ENCODE results near the gene MTNR1A.
A peak's percentile ranks its signal among the peaks of the same experiment; 100 is the strongest.

The MTNR1A gene
- 0 reads per million in 4 donors for total RNA-seq

DNA sequence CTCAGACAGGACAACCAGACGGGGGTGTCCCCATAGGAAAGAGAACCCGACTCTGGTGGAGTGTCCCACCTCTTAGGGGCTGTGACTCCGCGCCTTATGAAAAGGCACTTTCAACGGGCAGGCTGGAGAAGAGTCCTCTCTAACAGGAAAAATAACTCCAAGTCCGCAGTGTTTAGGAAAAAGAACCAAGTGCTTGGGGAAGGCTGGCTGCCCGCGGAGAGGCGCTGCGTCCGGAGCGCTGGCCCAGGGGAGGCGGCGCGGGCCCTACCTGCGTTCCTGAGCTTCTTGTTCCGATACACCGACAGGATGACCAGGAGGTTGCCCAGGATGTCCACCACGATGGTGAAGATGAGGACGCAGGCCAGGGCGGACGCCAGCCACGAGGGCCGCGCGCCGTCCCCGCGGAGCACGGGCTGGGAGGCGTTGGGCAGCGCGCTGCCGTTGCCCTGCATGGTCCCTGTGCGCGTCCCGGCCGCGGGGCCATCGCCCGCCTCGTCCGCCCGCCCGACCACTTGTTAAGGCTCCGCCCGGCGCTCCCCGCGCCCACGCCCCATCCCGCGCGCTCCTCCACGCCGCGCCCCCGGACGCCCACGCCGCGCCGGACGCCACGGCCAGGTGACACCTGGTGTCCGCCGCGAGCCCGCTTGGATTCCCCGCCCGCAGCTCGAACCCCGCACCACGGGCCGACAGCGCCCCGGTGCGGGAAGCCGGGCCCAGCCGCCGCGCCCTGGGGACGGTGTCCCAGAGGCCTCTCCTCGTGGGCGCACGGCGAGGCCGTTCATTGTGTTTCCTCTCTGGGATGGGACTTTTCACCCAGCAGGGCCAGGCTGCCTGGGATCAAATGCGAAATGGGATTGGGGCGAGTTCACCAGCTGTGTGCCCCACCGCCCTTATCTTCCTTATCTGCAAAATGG lies at the start of gene MTNR1A:
Gene MTNR1A (minus strand): TSS at position 654 of the 914 bp plus-strand sequence. CDS start 202 bp downstream, at position 452.
- no peak for DNase-seq

DNA sequence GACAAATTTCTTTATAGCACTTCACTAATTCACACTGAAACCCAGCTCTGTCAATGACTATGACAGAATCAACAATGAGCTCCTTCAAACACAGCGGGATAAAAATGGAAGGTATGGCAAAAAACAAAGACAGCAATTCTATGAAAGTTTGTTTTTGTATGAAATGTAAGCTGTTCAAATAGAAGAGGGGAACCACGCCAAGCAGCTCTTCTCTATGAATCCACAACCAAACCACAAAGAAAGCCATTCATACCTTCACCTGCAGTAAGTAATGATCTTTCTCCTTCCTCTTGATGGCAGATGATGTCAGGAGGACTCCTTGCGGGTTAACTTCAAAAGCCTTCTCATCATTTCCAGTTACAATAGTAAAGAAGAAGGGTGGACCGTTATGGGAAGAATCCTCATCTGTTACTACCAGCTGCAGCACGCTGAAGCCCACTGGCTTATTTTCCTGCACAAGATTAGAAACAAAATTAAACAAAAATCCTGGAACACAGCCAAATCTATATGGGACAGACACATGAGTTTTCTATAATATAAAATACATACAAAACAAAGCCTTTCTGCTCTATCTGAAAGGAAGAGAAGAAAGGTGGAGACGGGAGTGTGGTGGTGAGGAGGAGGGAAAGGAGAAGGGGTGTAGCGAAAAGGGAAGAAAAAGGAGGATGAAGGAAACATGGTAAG lies 48.9 kb upstream of the MTNR1A start:
- DNase-seq = no peak

DNA sequence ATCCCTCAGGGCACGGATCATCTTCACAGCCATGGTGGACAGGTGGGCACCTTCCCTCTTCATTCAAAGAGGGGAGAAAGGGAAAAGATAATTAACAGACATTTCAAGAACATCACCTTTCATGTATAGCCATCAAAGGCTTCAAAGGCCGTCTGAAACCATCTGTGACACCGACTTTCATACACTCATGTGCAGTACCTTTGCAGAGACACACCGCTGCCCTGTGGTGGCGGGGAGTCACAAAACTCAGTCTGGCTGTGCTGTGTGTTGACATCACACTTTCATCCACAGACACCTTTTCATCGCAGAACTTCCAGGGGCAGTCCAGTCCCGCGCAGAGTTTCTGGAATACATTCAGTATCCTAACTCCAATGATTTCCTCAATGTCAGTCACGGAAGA lies 47.6 kb upstream of the MTNR1A start:
- no peak for DNase-seq

DNA sequence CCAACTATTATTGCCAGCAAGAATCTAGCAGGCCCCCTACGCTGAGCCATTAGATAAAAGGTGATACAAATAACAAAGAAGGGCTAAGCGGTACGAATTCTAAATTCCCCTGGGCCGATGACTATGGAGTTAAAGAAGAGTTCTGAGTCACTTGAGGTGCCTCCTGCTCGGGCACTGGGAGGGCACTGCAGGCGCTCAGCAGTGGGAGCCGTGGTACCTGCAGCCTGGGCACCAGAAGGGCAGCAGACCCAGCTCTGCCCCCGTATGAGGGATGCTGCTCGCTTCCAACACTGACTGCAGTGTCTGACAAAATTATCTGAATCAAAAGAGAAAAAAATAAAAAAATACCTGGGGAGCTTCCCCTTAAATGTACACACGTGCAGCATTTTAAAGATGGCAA lies 44.1 kb upstream of the MTNR1A start:
- no peak for DNase-seq

DNA sequence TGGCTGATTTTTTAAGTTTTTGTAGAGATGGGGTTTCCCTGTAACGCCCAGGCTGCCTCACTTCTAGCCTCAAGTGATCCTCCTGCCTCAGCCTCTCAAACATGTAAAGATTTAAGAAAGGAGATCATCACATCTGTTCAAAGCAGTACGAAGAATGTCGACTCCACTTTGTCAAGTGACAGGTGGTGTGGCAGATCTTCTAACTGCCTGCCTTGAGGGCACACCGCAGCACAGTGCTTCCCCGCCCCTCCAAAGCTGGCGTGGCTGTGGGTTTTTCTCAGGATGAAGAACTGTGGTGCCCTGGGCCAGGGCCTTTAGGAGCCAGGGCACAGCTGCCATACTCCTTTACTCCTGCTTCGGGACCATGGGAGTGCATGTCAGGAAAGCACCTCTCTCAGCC lies 43.3 kb upstream of the MTNR1A start:
- no peak for DNase-seq

DNA sequence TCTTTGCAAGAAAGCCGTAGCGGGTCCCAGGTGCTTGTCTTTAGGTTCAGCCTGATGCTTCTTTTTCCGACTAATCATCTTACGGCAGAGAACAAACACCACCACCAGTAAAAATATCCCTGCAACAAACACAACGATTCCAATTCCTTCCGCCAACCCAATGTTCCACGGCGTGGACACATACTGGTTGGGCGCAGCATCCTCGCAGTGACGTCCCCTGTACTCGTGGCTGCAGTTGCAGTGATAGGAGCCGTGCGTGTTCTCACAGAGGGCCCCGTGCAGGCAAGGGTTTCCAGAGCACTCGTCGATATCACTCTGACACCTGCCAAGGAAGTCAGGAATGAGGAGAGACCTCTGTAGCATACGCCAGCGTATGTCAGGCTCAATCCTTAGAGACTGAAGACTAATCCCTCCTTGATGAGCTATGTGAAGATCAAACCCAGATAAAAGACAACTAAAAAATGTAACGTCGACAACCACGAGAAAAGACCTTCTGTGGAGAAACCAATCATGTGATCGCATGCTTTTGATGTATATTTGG lies 41.6 kb upstream of the MTNR1A start:
- no peak for DNase-seq

DNA sequence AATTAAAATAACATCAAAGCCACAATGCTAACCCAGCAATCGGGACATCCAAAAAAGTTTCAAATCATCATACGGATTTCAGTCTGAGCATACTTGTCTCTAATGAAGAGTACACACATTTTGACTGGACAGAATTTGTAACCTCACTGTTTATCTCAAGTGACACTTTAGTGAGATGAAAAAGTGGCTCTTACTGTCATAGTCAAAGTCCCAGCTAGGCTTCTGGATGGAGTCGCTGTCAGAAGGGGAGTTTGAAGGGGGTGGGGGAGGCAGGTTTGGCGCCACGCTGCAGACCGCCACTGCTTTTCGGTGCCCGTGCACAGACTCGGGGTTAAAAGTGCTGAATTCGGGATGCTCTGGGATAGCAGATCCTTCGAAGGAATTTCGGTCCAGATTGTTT lies 41.0 kb upstream of the MTNR1A start:
- no peak for DNase-seq

DNA sequence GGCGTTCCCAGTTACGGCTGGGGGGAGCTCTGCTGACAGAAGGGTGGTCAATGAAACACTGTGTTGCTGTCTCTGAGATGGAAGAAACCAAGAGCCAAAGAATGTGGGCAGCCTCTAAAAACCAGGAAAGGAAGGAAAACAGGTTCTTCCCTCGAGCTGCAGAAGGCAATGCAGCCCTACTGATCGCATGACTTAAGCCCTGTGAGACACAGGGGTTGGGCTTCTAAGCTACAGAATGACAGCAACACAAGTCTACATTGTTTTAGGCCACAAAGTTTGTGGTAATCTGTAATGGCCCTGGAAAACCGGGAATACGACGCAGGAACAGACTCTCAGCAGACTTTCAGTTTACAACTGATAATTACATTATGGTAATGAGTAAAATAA lies 38.2 kb upstream of the MTNR1A start:
- no peak for DNase-seq

DNA sequence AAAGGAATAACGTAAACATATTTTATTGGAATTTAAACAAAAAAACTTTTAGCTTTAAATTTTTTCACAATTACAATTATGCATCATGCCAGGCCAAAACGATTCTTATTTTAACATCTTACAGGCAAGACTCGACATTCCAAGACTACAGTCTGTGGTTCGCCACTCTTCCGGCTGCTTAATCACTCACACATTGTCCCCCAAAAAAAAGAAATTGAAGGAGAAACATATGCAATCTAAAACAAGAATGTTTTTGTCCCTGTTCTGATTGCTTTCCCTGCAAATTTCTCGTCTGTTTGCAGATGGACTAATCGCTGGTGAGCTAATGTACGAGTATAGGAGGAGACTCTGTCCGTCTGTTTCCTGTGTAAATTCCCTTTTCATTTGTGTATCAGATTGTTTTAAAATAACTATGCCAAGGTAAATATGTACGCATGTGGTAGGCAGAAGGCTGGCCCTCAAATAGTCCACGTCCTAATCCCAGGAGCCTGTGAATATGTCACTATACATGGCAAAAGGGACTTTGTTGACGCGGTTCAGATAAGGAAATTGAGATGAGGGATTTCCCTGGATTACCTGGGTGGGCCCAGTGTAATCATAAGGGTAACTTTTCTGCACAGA lies 37.7 kb upstream of the MTNR1A start:
- DNase-seq = no peak

DNA sequence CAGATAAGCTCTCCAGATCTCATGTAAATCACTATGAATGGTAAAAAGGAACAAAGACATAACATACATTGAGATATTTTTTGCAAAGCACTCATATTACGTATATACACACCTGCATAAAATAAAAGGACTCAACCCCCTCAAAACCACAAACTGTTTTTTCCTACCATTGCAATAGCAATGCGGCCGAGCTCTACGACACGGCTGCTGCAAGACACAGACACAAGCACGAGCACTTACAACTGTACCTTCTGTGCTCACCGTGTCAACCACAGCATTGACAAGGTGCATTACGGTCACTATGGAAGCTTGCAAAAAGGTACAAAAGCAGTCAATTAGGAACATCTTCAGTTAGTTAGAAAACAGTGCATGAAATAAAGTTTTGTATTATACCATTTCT lies 37.1 kb upstream of the MTNR1A start:
- DNase-seq = no peak

DNA sequence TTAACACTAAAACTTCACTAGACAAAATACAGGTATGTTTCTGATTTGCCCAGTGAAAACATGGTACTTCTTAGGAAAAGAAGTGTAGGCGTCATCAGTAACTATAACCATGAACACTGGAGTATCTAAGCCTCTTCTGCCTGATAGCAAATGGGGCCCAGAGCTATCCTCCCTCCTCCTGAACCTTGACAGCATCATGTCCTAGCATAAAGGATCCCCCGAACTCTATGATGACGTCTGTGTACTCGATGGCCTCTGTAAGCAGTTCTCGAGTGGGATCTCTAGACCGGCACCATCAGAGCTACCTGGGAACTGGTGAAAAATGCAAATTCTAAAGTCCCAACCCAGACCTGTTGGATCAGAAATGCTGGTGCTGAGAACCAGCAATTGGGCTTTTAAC lies 36.3 kb upstream of the MTNR1A start:
- DNase-seq = no peak

DNA sequence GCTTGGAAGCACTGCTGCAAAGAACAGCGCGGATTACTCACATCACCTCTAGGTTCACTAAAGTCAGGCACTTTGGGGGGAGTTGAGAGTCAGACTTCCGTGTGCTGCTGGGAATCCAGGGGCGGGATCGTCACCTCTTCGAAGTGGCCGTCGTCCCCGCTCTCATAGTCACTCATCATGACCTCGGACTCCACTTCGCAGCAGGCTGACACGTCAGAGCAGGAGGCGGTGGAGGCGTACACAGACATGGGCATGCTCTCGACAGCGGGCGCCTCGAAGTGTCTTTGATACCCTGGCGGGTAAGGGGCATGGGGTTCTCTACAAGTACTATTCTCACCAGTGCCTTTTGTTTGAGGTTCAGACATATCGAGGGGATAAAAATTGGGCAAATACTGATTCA lies 33.1 kb upstream of the MTNR1A start:
- DNase-seq = no peak

DNA sequence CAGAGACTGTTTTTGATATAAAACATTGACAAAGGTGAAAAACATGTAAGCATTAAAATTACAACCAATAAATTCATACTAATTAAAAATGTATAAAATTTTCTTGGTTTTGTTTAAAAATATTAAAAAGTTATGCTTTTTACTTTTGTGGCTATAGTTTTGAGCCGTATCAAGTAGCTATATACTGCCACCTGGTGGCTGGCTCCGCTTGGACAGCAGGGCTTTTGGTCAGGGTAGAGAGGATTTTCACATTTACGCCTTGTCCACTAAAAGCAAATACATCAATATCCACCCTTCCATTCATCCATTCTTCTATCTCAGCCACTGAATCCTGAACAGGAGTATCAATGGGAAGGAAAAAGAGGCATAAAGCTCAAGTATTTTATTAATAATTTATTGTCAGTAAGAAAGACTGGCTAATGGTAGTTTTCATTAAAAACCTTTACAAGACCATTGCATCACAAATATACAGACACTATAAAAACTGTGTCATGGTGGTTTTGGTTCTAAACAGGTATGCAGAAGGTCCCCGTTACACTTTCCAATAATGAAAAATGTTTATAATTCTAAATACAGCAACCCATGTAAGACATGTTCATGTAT lies 32.1 kb upstream of the MTNR1A start:
- DNase-seq = peak; percentile 19 to 43 (median 30)

DNA sequence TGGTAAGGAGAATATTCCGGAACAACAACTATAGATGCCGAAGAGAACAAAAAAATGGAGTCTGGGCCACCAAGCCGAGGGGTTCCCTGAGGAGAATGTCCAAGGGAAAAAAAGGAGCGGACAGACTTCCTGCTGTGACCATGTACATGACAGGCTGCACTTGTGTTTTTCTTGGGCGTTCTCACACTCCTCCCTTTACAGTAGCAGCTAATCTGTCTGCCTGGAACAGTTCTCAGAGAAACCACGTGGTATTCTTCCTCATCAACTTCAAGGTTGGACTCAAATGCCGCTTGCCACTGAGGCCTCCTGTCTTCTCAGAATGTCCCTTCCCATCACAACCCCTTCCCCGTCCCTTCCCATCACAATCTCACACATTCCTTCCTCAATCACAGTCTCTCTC lies 30.8 kb upstream of the MTNR1A start:
- DNase-seq = no peak

DNA sequence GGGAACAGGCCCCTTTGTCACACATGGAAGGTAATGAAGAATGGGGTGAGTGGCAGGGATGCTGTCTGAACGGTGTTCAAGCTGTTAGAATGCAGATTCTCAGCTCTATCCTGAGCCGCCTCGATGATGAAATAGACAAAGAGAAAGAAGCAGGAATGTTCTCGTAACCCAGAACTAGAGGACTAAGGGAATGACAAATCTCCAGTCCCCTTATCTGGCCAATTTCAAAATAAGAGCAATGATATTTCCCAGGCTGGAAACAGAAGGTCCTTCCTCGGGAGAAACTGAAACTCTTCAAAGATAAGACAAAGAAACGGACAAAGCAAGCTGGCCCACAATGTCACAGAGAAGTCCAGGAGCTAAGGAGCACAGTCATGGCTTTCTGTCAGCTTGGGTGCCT lies 29.5 kb upstream of the MTNR1A start:
- no peak for DNase-seq

DNA sequence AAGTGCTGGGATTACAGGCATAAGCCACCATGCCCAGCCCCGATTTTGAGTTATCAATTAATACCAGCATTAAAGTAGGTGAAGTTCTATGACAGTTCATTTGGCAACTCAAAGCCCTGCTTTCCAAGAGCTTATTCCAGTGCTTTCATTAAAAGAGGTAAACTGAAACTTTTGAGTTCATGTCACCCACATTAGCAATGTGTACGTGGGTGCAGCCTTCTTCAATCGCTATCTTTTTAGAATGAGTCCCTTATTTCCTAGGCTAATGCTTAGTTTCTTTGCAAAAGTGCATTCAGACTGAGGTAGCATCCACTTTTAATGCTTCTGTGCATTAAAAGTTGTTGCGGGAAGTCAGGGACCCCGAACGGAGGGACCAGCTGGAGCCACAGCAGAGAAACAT lies 26.1 kb upstream of the MTNR1A start:
- DNase-seq = no peak

DNA sequence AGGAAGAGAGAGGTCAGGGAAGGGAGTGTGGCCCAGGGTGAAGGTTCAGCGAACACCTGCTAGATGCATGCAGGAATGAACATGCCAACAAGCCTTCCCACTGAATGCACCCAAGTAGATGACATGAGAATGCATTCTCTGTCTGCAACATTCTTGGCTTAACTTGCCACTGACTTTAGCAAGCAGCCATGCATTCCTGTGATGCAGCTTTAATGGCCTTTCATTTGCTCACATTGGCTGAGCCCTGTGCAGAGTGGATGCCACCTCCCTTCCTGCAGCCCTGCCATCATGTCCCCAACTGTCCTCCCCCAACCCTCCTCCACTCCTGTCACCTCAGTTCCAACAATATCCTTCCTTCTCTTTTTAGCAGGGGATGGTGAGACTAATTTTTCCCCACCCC lies 25.3 kb upstream of the MTNR1A start:
- DNase-seq = no peak

DNA sequence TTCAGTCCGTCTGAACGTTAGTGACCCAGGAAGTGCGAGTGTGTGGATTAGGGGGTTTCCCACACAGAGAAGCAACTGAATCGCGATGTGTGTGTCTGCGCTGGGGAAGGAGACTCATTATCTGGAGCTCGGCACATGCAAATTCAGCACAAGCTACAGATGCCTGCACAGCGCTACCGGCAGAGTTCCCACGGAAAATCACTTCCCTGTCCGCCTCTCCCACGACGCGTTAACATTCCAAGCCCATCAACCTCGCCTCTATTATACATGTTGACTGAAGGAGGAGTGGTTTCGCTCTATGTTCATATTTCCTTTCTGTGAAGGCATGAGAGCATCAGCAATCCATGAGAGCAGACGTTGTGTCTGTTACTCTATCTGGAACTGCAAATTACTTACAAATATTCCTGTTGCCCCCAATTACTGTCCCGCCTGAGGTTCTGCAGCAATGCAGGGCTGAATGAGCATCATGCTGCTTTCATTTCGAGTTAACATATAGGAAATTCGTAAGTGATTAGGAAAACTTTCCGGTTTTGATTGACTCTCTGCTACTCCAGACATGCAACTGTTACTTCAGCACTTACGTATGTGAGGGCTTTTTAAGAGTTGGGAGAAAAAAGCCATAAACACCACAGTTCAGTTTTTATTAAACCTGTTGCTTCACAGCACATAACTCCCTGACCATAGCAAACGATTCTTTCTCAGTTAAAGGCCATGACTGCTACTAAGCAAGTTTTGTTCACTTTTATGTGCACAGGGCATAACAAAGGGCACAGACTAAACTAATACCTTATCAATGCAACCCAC lies 15.0 kb upstream of the MTNR1A start:
- no peak for DNase-seq

DNA sequence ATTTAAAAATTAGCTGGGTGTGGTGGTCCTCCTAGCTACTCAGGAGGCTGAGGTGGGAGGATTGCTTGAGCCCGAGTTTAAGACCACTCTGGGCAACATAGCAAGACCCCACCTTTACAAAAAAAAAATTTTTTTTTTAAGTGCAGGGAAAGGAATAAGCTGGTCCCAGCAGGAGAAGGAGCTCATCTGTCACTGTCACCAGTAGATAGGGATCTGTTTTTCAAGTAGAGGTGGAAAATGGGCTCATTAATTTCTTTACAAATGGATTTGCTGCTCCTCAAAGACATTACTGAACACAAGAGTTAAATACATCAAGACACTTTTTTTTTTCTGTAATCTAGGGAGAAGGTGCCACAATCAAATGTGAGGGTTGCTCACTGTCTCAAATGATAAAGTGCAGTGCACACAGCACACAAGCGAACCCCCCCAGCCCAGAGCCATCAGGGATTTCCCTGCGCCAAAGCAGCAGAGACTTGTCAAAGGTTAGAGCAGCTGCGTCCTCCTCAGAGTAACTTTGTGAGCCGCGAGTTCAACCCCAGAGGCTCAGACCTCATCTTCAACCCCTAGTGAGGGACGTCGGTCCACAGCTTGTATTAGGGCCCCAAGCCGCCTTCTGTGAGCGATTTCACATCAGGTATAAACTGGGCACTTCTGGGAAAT lies 14.3 kb upstream of the MTNR1A start:
- DNase-seq = no peak

DNA sequence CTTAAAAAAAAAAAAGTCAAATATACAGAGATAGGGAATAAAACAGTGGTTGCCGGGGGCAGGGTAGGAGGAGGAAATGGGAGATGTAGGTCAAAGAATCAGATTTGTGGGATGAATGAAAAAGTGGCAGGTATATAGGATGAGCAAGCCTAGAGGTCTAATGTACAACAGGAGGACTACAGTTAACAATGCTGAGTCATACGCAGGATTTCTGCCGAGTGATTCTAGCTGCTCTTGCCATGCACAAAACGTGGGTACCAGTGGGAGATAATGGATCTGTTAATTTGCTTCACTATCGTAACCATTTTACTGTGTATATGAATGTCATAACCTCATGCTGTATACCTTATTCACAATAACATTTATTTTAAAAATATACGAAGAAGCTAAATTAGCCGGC lies 10.7 kb upstream of the MTNR1A start:
- no peak for DNase-seq

DNA sequence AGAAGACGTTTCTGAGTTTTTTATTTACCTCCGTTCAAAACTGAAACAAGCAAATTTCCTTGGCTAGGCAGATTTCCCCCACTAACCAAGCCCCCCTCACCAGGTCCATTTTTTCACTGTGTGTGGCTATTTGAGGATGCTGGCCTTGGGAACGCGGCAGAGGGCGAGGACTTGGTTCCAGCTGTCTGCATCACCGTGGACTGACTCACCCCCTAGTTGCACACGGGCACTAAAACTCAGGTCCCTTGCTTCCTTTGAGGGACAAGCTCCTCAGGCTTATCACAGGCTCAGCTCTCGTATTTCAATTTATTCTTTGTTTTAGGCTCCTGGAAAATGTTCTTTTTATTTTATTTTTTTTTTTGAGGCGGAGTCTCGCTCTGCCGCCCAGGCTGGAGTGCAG lies 8.4 kb upstream of the MTNR1A start:
- no peak for DNase-seq

DNA sequence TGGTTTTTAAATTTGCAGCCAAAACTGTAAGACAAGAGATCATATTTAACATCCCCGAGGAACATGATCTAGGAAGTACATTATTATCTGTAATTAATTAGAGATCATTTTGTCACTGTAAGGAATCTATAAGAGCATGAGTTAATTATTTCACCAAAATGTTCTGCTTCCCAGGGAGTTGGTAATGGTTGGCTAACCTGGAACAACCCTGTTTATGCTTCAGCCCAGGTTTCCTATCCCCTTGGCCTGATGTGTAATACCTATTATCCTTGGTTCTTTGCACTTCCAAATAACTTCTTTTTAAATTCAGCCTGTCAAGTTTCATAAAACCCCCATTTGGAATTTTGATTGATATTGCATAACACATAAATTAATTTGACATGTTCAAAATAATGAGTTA lies 6.4 kb upstream of the MTNR1A start:
- no peak for DNase-seq
